Trophoblast cell (in vitro differentiated cells and primary cell): ENCODE data around the gene IL21.
"Not testable (repeated sequence)": the region's sequence is repeated elsewhere in the genome, so short reads cannot be mapped to it uniquely, and the experiment has no call there.

ENCODE experiments used
- DNase-seq, 2 donors: peaks; one replicate each; pipeline ENCODE4 v3.0.0-alpha.2; 2016
- H2AFZ ChIP-seq: 2 replicates; pipeline ENCODE4 v1.6.1; 2013; ENCODE audit warnings: low read length, moderate library complexity, mild to moderate bottlenecking; ENCODE audit not compliant: insufficient read depth, poor library complexity
- H2AK5ac ChIP-seq: 2 replicates; pipeline ENCODE4 v1.6.1; 2013; ENCODE audit warnings: mild to moderate bottlenecking, low read length
- H2BK120ac ChIP-seq: 2 replicates; pipeline ENCODE4 v1.6.1; 2013; ENCODE audit warnings: low read length, mild to moderate bottlenecking, moderate library complexity; ENCODE audit not compliant: insufficient read depth, poor library complexity
- H2BK12ac ChIP-seq: 2 replicates; pipeline ENCODE4 v1.6.1; 2013; ENCODE audit warnings: mild to moderate bottlenecking, low read length, moderate library complexity
- H2BK5ac ChIP-seq: 2 replicates; pipeline ENCODE4 v1.6.1; 2013; ENCODE audit warnings: low read length, low read depth, moderate library complexity, mild to moderate bottlenecking; ENCODE audit not compliant: poor library complexity
- H3K14ac ChIP-seq: 2 replicates; pipeline ENCODE4 v1.6.1; 2013; ENCODE audit warnings: mild to moderate bottlenecking, low read length
- H3K18ac ChIP-seq: 2 replicates; pipeline ENCODE4 v1.6.1; 2013; ENCODE audit warnings: mild to moderate bottlenecking, low read length
- H3K23ac ChIP-seq: 2 replicates; pipeline ENCODE4 v1.6.1; 2013; ENCODE audit warnings: low read length
- H3K27ac ChIP-seq: 2 replicates; pipeline ENCODE4 v1.5.1; 2013; ENCODE audit warnings: low read depth, mild to moderate bottlenecking, inconsistent platforms, low read length, moderate library complexity
- H3K27me3 ChIP-seq: 2 replicates; pipeline ENCODE4 v1.6.1; 2013; ENCODE audit warnings: inconsistent platforms, mild to moderate bottlenecking, low read length, moderate library complexity; ENCODE audit not compliant: insufficient read depth
- H3K36me3 ChIP-seq, 2 experiments: 1 replicate in 1 of 2; 2 replicates in 1 of 2; pipeline ENCODE4 v1.6.1; 2013; ENCODE audit warnings: low read length in 2 of 2, mild to moderate bottlenecking in 2 of 2, moderate library complexity in 1 of 2; ENCODE audit not compliant: insufficient read depth in 2 of 2, control insufficient read depth in 1 of 2
- H3K4ac ChIP-seq: 2 replicates; pipeline ENCODE4 v1.6.1; 2013; ENCODE audit warnings: low read depth, mild to moderate bottlenecking, low read length, moderate library complexity
- H3K4me1 ChIP-seq, 2 experiments: 1 replicate in 1 of 2; 2 replicates in 1 of 2; pipeline ENCODE4 v1.6.1; 2013; ENCODE audit warnings: low read length in 2 of 2, mild to moderate bottlenecking in 2 of 2, moderate library complexity in 1 of 2; ENCODE audit not compliant: insufficient read depth in 2 of 2, control insufficient read depth in 1 of 2
- H3K4me2 ChIP-seq: 2 replicates; pipeline ENCODE4 v1.6.1; 2013; ENCODE audit warnings: inconsistent platforms, mild to moderate bottlenecking, low read length, moderate library complexity
- H3K4me3 ChIP-seq: 2 replicates; pipeline ENCODE4 v1.5.1; 2013; ENCODE audit warnings: mild to moderate bottlenecking, low read depth, low read length, inconsistent platforms
- H3K79me1 ChIP-seq: one replicate; pipeline ENCODE4 v1.6.1; 2013; ENCODE audit warnings: low read length
- H3K79me2 ChIP-seq: 2 replicates; pipeline ENCODE4 v1.6.1; 2013; ENCODE audit warnings: low read length, mild to moderate bottlenecking; ENCODE audit not compliant: control insufficient read depth, insufficient read depth, poor library complexity
- H3K9ac ChIP-seq: 2 replicates; pipeline ENCODE4 v1.6.1; 2013; ENCODE audit warnings: mild to moderate bottlenecking, low read length
- H3K9me3 ChIP-seq: 2 replicates; pipeline ENCODE4 v1.6.1; 2013; ENCODE audit warnings: low read depth, mild to moderate bottlenecking, control low read depth, inconsistent platforms, low read length; ENCODE audit not compliant: insufficient read depth
- H4K12ac ChIP-seq: 2 replicates; pipeline ENCODE4 v1.6.1; 2013; ENCODE audit warnings: low read depth, mild to moderate bottlenecking, low read length, moderate library complexity
- H4K8ac ChIP-seq: 2 replicates; pipeline ENCODE4 v1.6.1; 2013; ENCODE audit warnings: low read depth, mild to moderate bottlenecking, low read length, moderate library complexity
- H4K91ac ChIP-seq: one replicate; pipeline ENCODE4 v1.6.1; 2013; ENCODE audit warnings: low read depth, mild to moderate bottlenecking, low read length, moderate library complexity
- WGBS: extraction: QIAGEN DNeasy Blood & Tissue Kit; methylation state at CpG from one replicate; pipeline ENCODE4 v1.1.7; 2013; ENCODE audit warnings: missing lambda C conversion rate; ENCODE audit not compliant: insufficient read length, insufficient coverage; ENCODE audit errors: extremely low coverage; 5-methylcytosine and 5-hydroxymethylcytosine counted together

Gene IL21

DNA sequence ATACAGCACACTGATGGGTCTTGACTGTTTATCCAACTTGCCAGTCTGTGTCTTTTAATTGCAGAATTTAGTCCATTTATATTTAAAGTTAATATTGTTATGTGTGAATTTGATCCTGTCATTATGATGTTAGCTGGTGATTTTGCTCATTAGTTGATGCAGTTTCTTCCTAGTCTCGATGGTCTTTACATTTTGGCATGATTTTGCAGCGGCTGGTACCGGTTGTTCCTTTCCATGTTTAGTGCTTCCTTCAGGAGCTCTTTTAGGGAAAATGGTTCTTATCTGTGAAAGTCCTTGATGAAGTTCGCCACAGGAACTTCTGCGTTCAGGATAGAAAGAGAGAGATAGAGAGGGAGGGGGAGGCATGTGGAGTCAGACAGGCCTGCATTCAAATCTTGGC, 35.7 kb upstream of the IL21 start:
- not testable (repeated sequence) for H3K9ac ChIP-seq, H3K18ac ChIP-seq, H3K79me2 ChIP-seq, H4K12ac ChIP-seq, H2BK120ac ChIP-seq, H2BK5ac ChIP-seq, H3K4me3 ChIP-seq, H2BK12ac ChIP-seq, H3K14ac ChIP-seq, H3K9me3 ChIP-seq, H3K27ac ChIP-seq, H3K27me3 ChIP-seq, H3K4me1 ChIP-seq, H3K4me2 ChIP-seq, H3K36me3 ChIP-seq, H2AK5ac ChIP-seq, H3K4ac ChIP-seq, H4K8ac ChIP-seq, H3K23ac ChIP-seq, H2AFZ ChIP-seq, H3K79me1 ChIP-seq, DNase-seq, H4K91ac ChIP-seq
- no CpG with 5 or more reads among the region's 5 CpGs for WGBS

DNA sequence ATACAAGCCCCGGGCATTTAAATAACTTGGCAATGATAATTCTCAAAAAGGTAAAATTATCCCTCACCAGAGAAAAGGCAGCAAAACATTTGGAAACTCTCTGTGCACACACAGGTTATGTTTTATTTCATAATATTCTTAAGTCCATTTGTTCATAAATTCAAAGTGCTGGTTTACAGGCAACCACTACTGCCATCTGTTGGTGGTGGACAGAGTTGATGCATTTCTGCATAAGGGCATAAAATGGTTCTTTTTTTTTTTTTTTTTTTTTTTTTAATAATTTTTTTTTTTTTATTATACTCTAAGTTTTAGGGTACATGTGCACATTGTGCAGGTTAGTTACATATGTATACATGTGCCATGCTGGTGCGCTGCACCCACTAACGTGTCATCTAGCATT, 31.5 kb upstream of the IL21 start:
- H2AK5ac ChIP-seq: no peak overlapping the region
- no peak overlapping the region for H4K91ac ChIP-seq
- no peak overlapping the region for H3K9ac ChIP-seq
- H2BK5ac ChIP-seq: no peak overlapping the region
- no peak overlapping the region for H2BK12ac ChIP-seq
- no CpG with 5 or more reads among the region's 3 CpGs for WGBS
- no peak overlapping the region for H2BK120ac ChIP-seq
- H3K23ac ChIP-seq: no peak overlapping the region
- peak; percentile 38 to 75 for DNase-seq
- no peak overlapping the region for H3K18ac ChIP-seq
- H3K4ac ChIP-seq: no peak overlapping the region
- no peak overlapping the region for H3K14ac ChIP-seq
- H3K79me1 ChIP-seq: no peaks in the 10 kb centered on the region
- H3K9me3 ChIP-seq: no peaks in the 10 kb centered on the region
- H4K8ac ChIP-seq: no peak overlapping the region
- H3K4me2 ChIP-seq: no peak overlapping the region
- H4K12ac ChIP-seq: no peak overlapping the region
- H2AFZ ChIP-seq: no peak overlapping the region
- no peaks in the 10 kb centered on the region for H3K79me2 ChIP-seq
- no peak overlapping the region for H3K4me3 ChIP-seq
- H3K27ac ChIP-seq: no peak overlapping the region
- H3K4me1 ChIP-seq: no peaks in the 10 kb centered on the region
- H3K36me3 ChIP-seq: no peaks in the 10 kb centered on the region
- no peaks in the 10 kb centered on the region for H3K27me3 ChIP-seq

DNA sequence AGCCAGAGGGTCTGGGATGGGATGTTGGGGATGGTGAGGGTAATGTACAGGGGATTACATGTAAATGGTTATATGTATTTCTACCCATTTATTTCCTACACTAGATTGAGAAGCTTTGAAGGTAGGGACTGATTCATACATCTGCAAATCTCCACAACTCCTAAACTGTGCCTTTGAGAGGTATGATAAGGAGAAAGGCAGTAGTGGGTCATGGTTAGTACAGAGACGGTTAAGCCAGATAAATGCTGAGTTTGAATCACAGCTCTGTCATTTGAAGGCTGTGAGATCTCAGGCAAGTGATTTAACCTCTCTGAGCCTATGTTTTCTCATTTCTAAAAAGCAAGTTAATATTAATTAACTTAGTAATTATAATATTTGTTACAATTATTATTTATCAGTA, 29.3 kb upstream of the IL21 start:
- H3K4ac ChIP-seq: no peak overlapping the region
- no peak overlapping the region for H4K91ac ChIP-seq
- no peaks in the 10 kb centered on the region for H3K27me3 ChIP-seq
- no peak overlapping the region for H3K23ac ChIP-seq
- H3K9me3 ChIP-seq: no peaks in the 10 kb centered on the region
- no CpG with 5 or more reads among the region's 1 CpG for WGBS
- H3K14ac ChIP-seq: no peak overlapping the region
- H3K36me3 ChIP-seq: no peaks in the 10 kb centered on the region
- no peak overlapping the region for H3K4me3 ChIP-seq
- no peak overlapping the region for H3K4me2 ChIP-seq
- H2AFZ ChIP-seq: no peak overlapping the region
- H3K27ac ChIP-seq: no peak overlapping the region
- no peak for DNase-seq
- no peak overlapping the region for H4K12ac ChIP-seq
- H3K79me2 ChIP-seq: no peaks in the 10 kb centered on the region
- H4K8ac ChIP-seq: no peak overlapping the region
- H3K4me1 ChIP-seq: no peaks in the 10 kb centered on the region
- H3K79me1 ChIP-seq: no peaks in the 10 kb centered on the region
- no peak overlapping the region for H3K18ac ChIP-seq
- no peak overlapping the region for H2BK12ac ChIP-seq
- H2BK5ac ChIP-seq: no peak overlapping the region
- H2BK120ac ChIP-seq: no peak overlapping the region
- no peak overlapping the region for H3K9ac ChIP-seq
- no peak overlapping the region for H2AK5ac ChIP-seq

DNA sequence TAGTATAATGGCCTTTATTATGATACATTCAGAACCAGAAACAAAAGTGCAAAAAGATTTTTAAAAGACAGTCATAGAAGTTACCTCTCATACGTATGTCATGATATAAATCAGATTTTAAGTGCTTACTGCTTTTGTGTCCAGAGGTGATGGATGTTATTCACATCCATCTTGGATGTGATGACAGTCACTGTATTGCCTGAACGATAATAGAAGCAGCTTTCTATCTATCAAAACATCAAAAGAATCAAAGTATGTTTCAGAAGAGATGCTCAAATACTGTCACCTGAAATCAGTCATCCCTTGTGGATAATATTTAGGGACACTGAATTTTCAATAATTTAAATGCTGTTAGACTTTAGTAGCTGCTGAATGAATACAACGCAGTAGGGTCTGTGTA, 26.8 kb upstream of the IL21 start:
- Histone ChIP-seq H4K12ac (no peak overlapping the region), H3K27ac (no peak overlapping the region), H3K36me3 (no peaks in the 10 kb centered on the region), H3K4me2 (no peak overlapping the region), H2AK5ac (no peak overlapping the region), H3K4me3 (no peak overlapping the region), H2BK5ac (no peak overlapping the region), H3K27me3 (no peaks in the 10 kb centered on the region), H3K18ac (no peak overlapping the region), H3K9me3 (no peaks in the 10 kb centered on the region), H4K91ac (no peak overlapping the region), H3K14ac (no peak overlapping the region), H2BK120ac (no peak overlapping the region), H3K79me1 (no peaks in the 10 kb centered on the region), H3K4me1 (no peaks in the 10 kb centered on the region), H3K4ac (no peak overlapping the region), H2BK12ac (no peak overlapping the region), H3K23ac (no peak overlapping the region), H3K9ac (no peak overlapping the region), H2AFZ (no peak overlapping the region), H4K8ac (no peak overlapping the region), H3K79me2 (no peaks in the 10 kb centered on the region)
- no peak for DNase-seq
- no CpG with 5 or more reads among the region's 3 CpGs for WGBS
